GDM1 (cell line): Measurements from ENCODE around the gene FILIP1.
"Not testable (repeated sequence)": the region's sequence is repeated elsewhere in the genome, so short reads cannot be mapped to it uniquely, and the experiment has no call there.

Experiments used
- DNase-seq: peaks from one replicate; lab custom pipeline; 2025; lab: John Stamatoyannopoulos, UW

The FILIP1 gene

GRCh38 chr6:75419980-75420379 is 73.6 kb downstream of the FILIP1 start:
- no peak for DNase-seq

- DNase-seq = no peak
Measured at GRCh38 chr6:75419416-75419815, 74.2 kb downstream of the FILIP1 start.

GRCh38 chr6:75418233-75418632 is 75.4 kb downstream of the FILIP1 start:
- no peak for DNase-seq

GRCh38 chr6:75416443-75416842 is 77.2 kb downstream of the FILIP1 start:
- DNase-seq = no peak

GRCh38 chr6:75415804-75416203 is 77.8 kb downstream of the FILIP1 start:
- DNase-seq = no peak

GRCh38 chr6:75414445-75415021 is 79.1 kb downstream of the FILIP1 start:
- no peak for DNase-seq

GRCh38 chr6:75412969-75413662 is 80.5 kb downstream of the FILIP1 start:
- DNase-seq = no peak

- DNase-seq = not testable (repeated sequence)
Measured at GRCh38 chr6:75410564-75410963, 83.0 kb downstream of the FILIP1 start.

GRCh38 chr6:75409928-75410327 is 83.7 kb downstream of the FILIP1 start:
- DNase-seq = no peak

- DNase-seq = no peak
Measured at GRCh38 chr6:75409286-75409685, 84.3 kb downstream of the FILIP1 start.

- DNase-seq = no peak
Measured at GRCh38 chr6:75403563-75404080, 90.0 kb downstream of the FILIP1 start.

- DNase-seq = no peak
Measured at GRCh38 chr6:75402296-75402695, 91.3 kb downstream of the FILIP1 start.

GRCh38 chr6:75397656-75398465 is 95.7 kb downstream of the FILIP1 start:
- no peak for DNase-seq

- no peak for DNase-seq
Measured at GRCh38 chr6:75397171-75397570, 96.4 kb downstream of the FILIP1 start.

- no peak for DNase-seq
Measured at GRCh38 chr6:75396005-75396800, 97.4 kb downstream of the FILIP1 start.

GRCh38 chr6:75393806-75394205 is 99.8 kb downstream of the FILIP1 start:
- DNase-seq = no peak

GRCh38 chr6:75391276-75391675 is 102.3 kb downstream of the FILIP1 start:
- no peak for DNase-seq

GRCh38 chr6:75386050-75386770 is 107.4 kb downstream of the FILIP1 start:
- DNase-seq = no peak

- DNase-seq = no peak
Measured at GRCh38 chr6:75384116-75384515, 109.5 kb downstream of the FILIP1 start.

GRCh38 chr6:75382634-75382900 is 111.0 kb downstream of the FILIP1 start:
- DNase-seq = no peak

GRCh38 chr6:75381877-75382633 is 111.5 kb downstream of the FILIP1 start:
- no peak for DNase-seq
